Testis (tissue), 3 donors: ENCODE data around the gene MTURN. TPM values are rescaled to one million over a fixed set of nuclear protein-coding genes. Genes with fewer than 3 reads are reported as not detected.

Experiments used
- DNase-seq: peaks from one replicate; pipeline ENCODE4 v3.0.0-alpha.2; 2019
- H3K27ac ChIP-seq, 2 donors: fragments of 200-600 bp; sonication (generic); one replicate each; pipeline ENCODE4 v1.5.1; 2019
- H3K27me3 ChIP-seq: fragments of 200-600 bp; sonication (generic); one replicate; pipeline ENCODE4 v1.5.1; 2019
- H3K36me3 ChIP-seq: fragments of 200-600 bp; sonication (generic); one replicate; pipeline ENCODE4 v1.5.1; 2017; ENCODE audit warnings: low read depth; ENCODE audit errors: missing control alignments
- H3K4me1 ChIP-seq: fragments of 200-600 bp; sonication (generic); one replicate; pipeline ENCODE4 v1.5.1; 2019
- H3K4me3 ChIP-seq, 2 donors: fragments of 200-600 bp; sonication (generic); one replicate each; pipeline ENCODE4 v1.5.1; 2017 to 2019
- H3K9me3 ChIP-seq: fragments of 200-600 bp; sonication (generic); one replicate; pipeline ENCODE4 v1.5.1; 2017
- CTCF ChIP-seq, 3 experiments: fragments of 450-650 bp in 2 of 3; fragments of 200-600 bp in 1 of 3; sonication (generic) in 1 of 3; IDR thresholded peaks; one replicate each; pipeline ENCODE4 v1.5.1; 2016 to 2019; ENCODE audit warnings: antibody characterized with exemption in 3 of 3, mild to moderate bottlenecking in 2 of 3, moderate library complexity in 1 of 3
- POLR2A ChIP-seq: fragments of 450-650 bp; IDR thresholded peaks from one replicate; pipeline ENCODE4 v1.6.1; 2017; ENCODE audit warnings: antibody characterized with exemption, mild to moderate bottlenecking, moderate library complexity
- WGBS, 2 donors: methylation state at CpG; one replicate each; pipeline ENCODE4 v1.1.5; 2018; 5-methylcytosine and 5-hydroxymethylcytosine counted together
- intact Hi-C: fragments of 100-400 bp; cut with DNase I; formaldehyde crosslinking; loops from one replicate; pipeline ENCODE4 v1.15.1; 2023; ENCODE audit warnings: low total_unique reads
- polyA plus RNA-seq: library from polyadenylated mRNA; stranded (reverse); fragments of 350-450 nt; fragmentation: Illumina TruSeq; extraction: RNeasy Lipid Tissue Mini Kit (QIAGEN cat#74804); gene quantifications from one replicate; pipeline ENCODE4 v1.2.3, GENCODE V29; 2014; ENCODE audit warnings: low read depth, low replicate concordance; ENCODE audit not compliant: insufficient read depth
- small RNA-seq, 2 donors: library from RNA; depleted of rRNA; stranded (forward); fragments of <200 nt; gene quantifications; one replicate each; pipeline ENCODE3, GENCODE V24; 2016
- total RNA-seq, 2 donors: library from RNA; depleted of rRNA; stranded (reverse); fragments of >200 nt; gene quantifications; one replicate each; pipeline ENCODE4 v1.2.3, GENCODE V29; 2016

Gene MTURN
- total and polyA plus RNA-seq, 3 donors from 2014 or later, result 17.3 to 25.6 (median 19.3) TPM

- Histone ChIP-seq H3K36me3 (no peaks in the 10 kb centered on the region), H3K27ac (no peak overlapping the region), H3K9me3 (no peaks in the 10 kb centered on the region), H3K27me3 (no peaks in the 10 kb centered on the region), H3K4me1 (no peaks in the 10 kb centered on the region), H3K4me3 (no peak overlapping the region)
- WGBS, 2 donors, result 77 to 83% methylated on average over 8 of the region's 8 CpGs
- DNase-seq, result no peak
- intact Hi-C loops, result no loop called here
- TF ChIP-seq POLR2A (no peak), CTCF (IDR thresholded peaks at IDR 0.05) (no peak)
Measured at GRCh38 chr7:30206942-30207341, 72.2 kb downstream of the MTURN start.

GRCh38 chr7:30207376-30207775 lies 72.6 kb downstream of the MTURN start:
- Histone ChIP-seq H3K9me3 (no peaks in the 10 kb centered on the region), H3K4me1 (no peaks in the 10 kb centered on the region), H3K27ac (no peak overlapping the region), H3K27me3 (no peaks in the 10 kb centered on the region), H3K36me3 (no peaks in the 10 kb centered on the region), H3K4me3 (no peak overlapping the region)
- TF ChIP-seq POLR2A (no peak), CTCF (IDR thresholded peaks at IDR 0.05) (no peak)
- DNase-seq, result no peak
- WGBS, 2 donors, result 92 to 97% methylated on average over 4 of the region's 4 CpGs
- intact Hi-C loops, result no loop called here

- H3K4me1 ChIP-seq, result no peaks in the 10 kb centered on the region
Measured at GRCh38 chr7:30209951-30210350, 75.2 kb downstream of the MTURN start.

More at GRCh38 chr7:30209951-30210350, 75.2 kb downstream of the MTURN start:
- Histone ChIP-seq H3K27me3 (no peaks in the 10 kb centered on the region), H3K27ac (no peak overlapping the region), H3K4me3 (no peak overlapping the region), H3K9me3 (no peaks in the 10 kb centered on the region), H3K36me3 (no peaks in the 10 kb centered on the region)
- no peak for DNase-seq
- WGBS, 2 donors, result 92 to 95% methylated on average over 5 of the region's 5 CpGs
- intact Hi-C loops, result no loop called here
- no peak for TF ChIP-seq POLR2A
- no peak for TF ChIP-seq CTCF (IDR thresholded peaks at IDR 0.05)

Small RNA genes lying within 50 kb of the gene (small RNA-seq; reads per million reads assigned to genes)
- gene RPS27P16, result 0 reads per million in 2 donors

Other genes with a start within 250 kb of the MTURN start
- 100 to 1,000 TPM in 1 of 2 donors, 10 to 100 TPM in 1; 78.0 to 107 TPM for gene SCRN1, start 145.2 kb upstream of the MTURN start, total RNA-seq
- gene SCRN1, start 145.2 kb upstream of the MTURN start, polyA plus RNA-seq, result 56.8 TPM
- gene FKBP14, start 108.3 kb upstream of the MTURN start, total RNA-seq, result 1 to 10 TPM; 7.3 to 8.8 TPM
- 7.8 TPM for gene FKBP14, start 108.3 kb upstream of the MTURN start, polyA plus RNA-seq
- 10 to 100 TPM; 11.0 to 14.5 TPM for gene PLEKHA8, start 106.6 kb upstream of the MTURN start, total RNA-seq
- gene PLEKHA8, start 106.6 kb upstream of the MTURN start, polyA plus RNA-seq, result 7.1 TPM
- gene ZNRF2, start 149.6 kb downstream of the MTURN start, total RNA-seq, result 10 to 100 TPM; 53.0 to 65.0 TPM
- gene ZNRF2, start 149.6 kb downstream of the MTURN start, polyA plus RNA-seq, result 38.4 TPM